Stimulated activated CD8-positive, alpha-beta memory T cell treated with anti-CD3 and anti-CD28 coated beads, Interleukin-12 subunit alpha, Interleukin-12 subunit beta, amount 100 ng/mL, for 4 hours (primary cell): Measurements from ENCODE around the gene PABPC1L.
A peak's percentile ranks its signal among the peaks of the same experiment; 100 is the strongest.
"Not testable (repeated sequence)": the region's sequence is repeated elsewhere in the genome, so short reads cannot be mapped to it uniquely, and the experiment has no call there.

Experiments used
- DNase-seq: peaks from one replicate; pipeline ENCODE4 v3.0.0-alpha.2; 2020; ENCODE audit warnings: low read depth

PABPC1L gene

GRCh38 chr20:44909872-44910689 is at the start of gene PABPC1L:
Gene PABPC1L, plus strand, starts transcription at chr20:44910060. Its CDS starts 84 bp downstream, at chr20:44910144.
- peak; percentile 65 for DNase-seq

- DNase-seq: no peak
Measured at GRCh38 chr20:44861531-44862006, 48.3 kb upstream of the PABPC1L start.

- DNase-seq: no peak
Measured at GRCh38 chr20:44862286-44862685, 47.6 kb upstream of the PABPC1L start.

GRCh38 chr20:44863365-44864084 is 46.3 kb upstream of the PABPC1L start:
- DNase-seq: not testable (repeated sequence)

GRCh38 chr20:44864493-44864892 is 45.4 kb upstream of the PABPC1L start:
- DNase-seq: not testable (repeated sequence)

GRCh38 chr20:44866703-44867335 is 43.0 kb upstream of the PABPC1L start:
- DNase-seq: no peak

GRCh38 chr20:44869471-44869870 is 40.4 kb upstream of the PABPC1L start:
- no peak for DNase-seq

GRCh38 chr20:44882360-44882759 is 27.5 kb upstream of the PABPC1L start:
- not testable (repeated sequence) for DNase-seq

GRCh38 chr20:44883214-44883902 is 26.5 kb upstream of the PABPC1L start:
- DNase-seq: no peak

- DNase-seq: no peak
Measured at GRCh38 chr20:44884907-44885391, 24.9 kb upstream of the PABPC1L start.

GRCh38 chr20:44885392-44886265 is 24.2 kb upstream of the PABPC1L start, which contains the start of gene YWHAB:
Gene YWHAB, plus strand, starts transcription at chr20:44885705. Its CDS starts 15,829 bp downstream, at chr20:44901534.
- peak; percentile 97 for DNase-seq

GRCh38 chr20:44886266-44886651 is 23.6 kb upstream of the PABPC1L start:
- no peak for DNase-seq

- no peak for DNase-seq
Measured at GRCh38 chr20:44886828-44887227, 23.0 kb upstream of the PABPC1L start.

GRCh38 chr20:44887466-44887865 is 22.4 kb upstream of the PABPC1L start:
- no peak for DNase-seq

GRCh38 chr20:44888226-44889103 is 21.4 kb upstream of the PABPC1L start:
- DNase-seq: no peak

GRCh38 chr20:44891826-44892225 is 18.0 kb upstream of the PABPC1L start:
- DNase-seq: no peak

GRCh38 chr20:44894959-44895358 is 14.9 kb upstream of the PABPC1L start:
- DNase-seq: no peak

- no peak for DNase-seq
Measured at GRCh38 chr20:44896583-44896982, 13.3 kb upstream of the PABPC1L start.

GRCh38 chr20:44897133-44897532 is 12.7 kb upstream of the PABPC1L start:
- DNase-seq: no peak
